Sigmoid colon (tissue), 7 donors: ENCODE results near the gene ADD1. TPM values are rescaled to one million over a fixed set of nuclear protein-coding genes. Genes with fewer than 3 reads are reported as not detected.

Experiments used
- DNase-seq: peaks from one replicate; pipeline ENCODE4 v3.0.0-alpha.2; 2019
- H3K27ac ChIP-seq, 4 donors: fragments of 200-600 bp; sonication (generic); one replicate each; pipeline ENCODE4 v1.5.1; 2016 to 2019; ENCODE audit warnings: mild to moderate bottlenecking in 1 of 4
- H3K27me3 ChIP-seq, 3 donors: fragments of 200-600 bp; sonication (generic); one replicate each; pipeline ENCODE4 v1.5.1; 2019; ENCODE audit warnings: mild to moderate bottlenecking in 1 of 3
- H3K36me3 ChIP-seq, 4 donors: fragments of 200-600 bp; sonication (generic); one replicate each; pipeline ENCODE4 v1.5.1; 2016 to 2019
- H3K4me1 ChIP-seq, 4 donors: fragments of 200-600 bp; sonication (generic); one replicate each; pipeline ENCODE4 v1.5.1; 2017 to 2019
- H3K4me3 ChIP-seq, 4 donors: fragments of 200-600 bp; sonication (generic); one replicate each; pipeline ENCODE4 v1.5.1; 2017 to 2019; ENCODE audit warnings: mild to moderate bottlenecking in 2 of 4, moderate library complexity in 1 of 4
- H3K9me3 ChIP-seq, 4 donors: fragments of 200-600 bp in 3 of 4; sonication (generic) in 3 of 4; one replicate each; pipeline versions ENCODE4 v1.5.1 to v1.6.1; 2013 to 2019
- CTCF ChIP-seq, 4 experiments: fragments of 450-650 bp in 3 of 4; fragments of 200-600 bp in 1 of 4; IDR thresholded peaks; one replicate each; pipeline ENCODE4 v1.5.1; 2016 to 2019; ENCODE audit warnings: antibody characterized with exemption in 4 of 4, mild to moderate bottlenecking in 3 of 4, moderate library complexity in 2 of 4
- EP300 ChIP-seq, 4 donors: sonication (generic); formaldehyde crosslinking; IDR thresholded peaks; one replicate each; pipeline ENCODE4 v1.6.1; 2017; ENCODE audit warnings: antibody characterized with exemption in 4 of 4
- POLR2A ChIP-seq, 2 donors: fragments of 450-650 bp; IDR thresholded peaks; one replicate each; pipeline ENCODE4 v1.6.1; 2016; ENCODE audit warnings: antibody characterized with exemption in 2 of 2, mild to moderate bottlenecking in 2 of 2, moderate library complexity in 2 of 2
- POLR2AphosphoS5 ChIP-seq, 4 donors: sonication (generic); formaldehyde crosslinking; IDR thresholded peaks; one replicate each; pipeline ENCODE4 v1.6.1; 2017; ENCODE audit warnings: antibody characterized with exemption in 4 of 4
- WGBS, 2 donors: extraction: QIAGEN DNeasy Blood & Tissue Kit; methylation state at CpG; one replicate each; pipeline ENCODE4 v1.1.7; 2013; 5-methylcytosine and 5-hydroxymethylcytosine counted together
- intact Hi-C: fragments of 100-400 bp; cut with DNase I; formaldehyde crosslinking; loops from one replicate; pipeline ENCODE4 v1.15.1; 2023
- polyA plus RNA-seq, 3 donors: library from polyadenylated mRNA; stranded (reverse); fragments of 200-250 nt; gene quantifications; one replicate each; pipeline ENCODE4 v1.2.3, GENCODE V29; 2013
- total RNA-seq, 4 donors: library from RNA; depleted of rRNA; stranded (reverse); fragments of >200 nt; gene quantifications; one replicate each; pipeline ENCODE4 v1.1.0, GENCODE V29; 2016
- donor health status: healthy with polysubstance abuse.
- donor health status: Bipolar disorder and iron deficiency.
- donor health status: healthy.

ADD1 gene
- total and polyA plus RNA-seq, 7 donors = 113 to 378 (median 166) TPM

- intact Hi-C loops = loop anchor here (10.0 kb wide), 2 partner anchors 115 to 315 kb away; partner anchors contain the start of genes FAM193A, GRK4 and NOP14
- Histone ChIP-seq H3K27ac (peak overlapping the region in 3 of 4 donors; percentile 40 to 61 (median 51)), H3K9me3 (no peaks in the 10 kb centered on the region), H3K4me3 (no peak overlapping the region), H3K36me3 (peaks cover 0 to 11% (median 7%) of the 10 kb centered on the region in 4 donors), H3K4me1 (peaks cover 0 to 83% (median 79%) of the 10 kb centered on the region in 4 donors), H3K27me3 (no peaks in the 10 kb centered on the region)
- no peak for DNase-seq
- 41 to 59% methylated on average over 9 of the region's 9 CpGs for WGBS, 2 donors
- no peak for TF ChIP-seq POLR2A (IDR thresholded peaks at IDR 0.05)
- TF ChIP-seq POLR2AphosphoS5 (IDR thresholded peaks at IDR 0.05) = no peak
- no peak for TF ChIP-seq CTCF (IDR thresholded peaks at IDR 0.05)
- no peak for TF ChIP-seq EP300 (IDR thresholded peaks at IDR 0.05)
Observed at GRCh38 chr4:2849267-2850152, 5.9 kb downstream of the ADD1 start.

- peak overlapping the region in 3 of 4 donors; percentile 22 to 29 (median 25) for H3K27ac ChIP-seq
- 72% methylated on average over 2 of the region's 2 CpGs for WGBS, 2 donors
- no peaks in the 10 kb centered on the region for H3K9me3 ChIP-seq
- no peak for DNase-seq
- peaks cover 0 to 82% (median 78%) of the 10 kb centered on the region in 4 donors for H3K4me1 ChIP-seq
- no peak overlapping the region for H3K4me3 ChIP-seq
- intact Hi-C loops = no loop called here
- H3K27me3 ChIP-seq = no peaks in the 10 kb centered on the region
- peaks cover 0 to 16% (median 7%) of the 10 kb centered on the region in 4 donors for H3K36me3 ChIP-seq
- no peak for TF ChIP-seq CTCF (IDR thresholded peaks at IDR 0.05)
- TF ChIP-seq POLR2AphosphoS5 (IDR thresholded peaks at IDR 0.05) = no peak
- no peak for TF ChIP-seq POLR2A (IDR thresholded peaks at IDR 0.05)
- TF ChIP-seq EP300 (IDR thresholded peaks at IDR 0.05) = no peak
Observed at GRCh38 chr4:2850966-2851798, 7.5 kb downstream of the ADD1 start.

- H3K9me3 ChIP-seq = no peaks in the 10 kb centered on the region
- intact Hi-C loops = no loop called here
- no peak overlapping the region for H3K4me3 ChIP-seq
- no peak for DNase-seq
- H3K4me1 ChIP-seq = peaks cover 0 to 75% (median 72%) of the 10 kb centered on the region in 4 donors
- peaks cover 0 to 16% (median 7%) of the 10 kb centered on the region in 4 donors for H3K36me3 ChIP-seq
- peak overlapping the region in 3 of 4 donors; percentile 15 to 45 (median 44) for H3K27ac ChIP-seq
- 7 to 15% methylated on average over 7 of the region's 7 CpGs for WGBS, 2 donors
- TF ChIP-seq POLR2AphosphoS5 (IDR thresholded peaks at IDR 0.05) (no peak), EP300 (IDR thresholded peaks at IDR 0.05) (no peak), CTCF (IDR thresholded peaks at IDR 0.05) (no peak), POLR2A (IDR thresholded peaks at IDR 0.05) (no peak)
- H3K27me3 ChIP-seq = no peaks in the 10 kb centered on the region
Observed at GRCh38 chr4:2852481-2852921, 8.9 kb downstream of the ADD1 start.

GRCh38 chr4:2855584-2855983 is 11.9 kb downstream of the ADD1 start:
- no peak for TF ChIP-seq POLR2AphosphoS5 (IDR thresholded peaks at IDR 0.05)
- no peak for TF ChIP-seq CTCF (IDR thresholded peaks at IDR 0.05)
- TF ChIP-seq EP300 (IDR thresholded peaks at IDR 0.05) = no peak
- no peak for TF ChIP-seq POLR2A (IDR thresholded peaks at IDR 0.05)
- H3K36me3 ChIP-seq = peaks cover 0 to 16% (median 7%) of the 10 kb centered on the region in 4 donors
- peaks cover 0 to 78% (median 75%) of the 10 kb centered on the region in 4 donors for H3K4me1 ChIP-seq
- intact Hi-C loops = no loop called here
- WGBS, 2 donors = 97% methylated on average over 5 of the region's 5 CpGs
- DNase-seq = no peak
- H3K27ac ChIP-seq = peak overlapping the region in 2 of 4 donors; percentile 2 to 14
- no peaks in the 10 kb centered on the region for H3K27me3 ChIP-seq
- H3K9me3 ChIP-seq = no peaks in the 10 kb centered on the region
- no peak overlapping the region for H3K4me3 ChIP-seq
